Activated B cell treated with CpG ODN at 0.5 μM for 24 hours (primary cell): ENCODE data around the gene MAML3. TPM values are rescaled to one million over a fixed set of nuclear protein-coding genes. Genes with fewer than 3 reads are reported as not detected.

Source experiments
- ATAC-seq: fragments of 200-7000 bp; cut with Tn5 transposase; one replicate; pipeline ENCODE4 v1.10.0; 2021; ENCODE audit warnings: low read depth, mild to moderate bottlenecking, moderate library complexity
- CTCF ChIA-PET: fragments of 350-600 bp; sonication (Branson Sonifier 250); formaldehyde crosslinking; loops from one replicate; lab custom pipeline; 2021; ENCODE audit warnings: antibody characterized with exemption; lab: Charles Lee
- POLR2A ChIA-PET: fragments of 350-600 bp; sonication (Branson Sonifier 250); formaldehyde crosslinking; loops from one replicate; lab custom pipeline; 2021; ENCODE audit warnings: antibody characterized with exemption; lab: Charles Lee
- DNase-seq: peaks from one replicate; pipeline ENCODE4 v3.0.0; 2022
- H3K27ac Mint-ChIP-seq: one replicate; pipeline ENCODE4 v1.8.0; 2020; ENCODE audit warnings: mixed read lengths
- H3K27me3 Mint-ChIP-seq: one replicate; pipeline ENCODE4 v1.8.0; 2021; ENCODE audit warnings: mixed read lengths
- H3K36me3 Mint-ChIP-seq: one replicate; pipeline ENCODE4 v1.8.0; 2021; ENCODE audit warnings: low read depth, mixed read lengths
- H3K4me1 Mint-ChIP-seq: one replicate; pipeline ENCODE4 v1.8.0; 2021; ENCODE audit warnings: mixed read lengths
- H3K4me3 Mint-ChIP-seq: one replicate; pipeline ENCODE4 v1.8.0; 2020; ENCODE audit warnings: mild to moderate bottlenecking, mixed read lengths
- H3K9me3 Mint-ChIP-seq: one replicate; pipeline ENCODE4 v1.8.0; 2020; ENCODE audit warnings: mixed read lengths
- intact Hi-C: fragments of 100-400 bp; cut with micrococcal nuclease; formaldehyde crosslinking; loops from one replicate; pipeline ENCODE4 v1.15.1; 2024
- total RNA-seq: library from RNA; stranded (reverse); gene quantifications from 2 replicates; pipeline ENCODE4 v1.2.3, GENCODE V29; 2022
- TF ChIP-seq, protein P1 (sequence below): fragments of 200-600 bp; IDR thresholded peaks from one replicate; pipeline ENCODE4 v1.8.0; 2022; ENCODE audit warnings: antibody characterized with exemption, mild to moderate bottlenecking

The MAML3 gene
- total RNA-seq, 1 donor from 2014 or later, result 2.6 TPM

DNA sequence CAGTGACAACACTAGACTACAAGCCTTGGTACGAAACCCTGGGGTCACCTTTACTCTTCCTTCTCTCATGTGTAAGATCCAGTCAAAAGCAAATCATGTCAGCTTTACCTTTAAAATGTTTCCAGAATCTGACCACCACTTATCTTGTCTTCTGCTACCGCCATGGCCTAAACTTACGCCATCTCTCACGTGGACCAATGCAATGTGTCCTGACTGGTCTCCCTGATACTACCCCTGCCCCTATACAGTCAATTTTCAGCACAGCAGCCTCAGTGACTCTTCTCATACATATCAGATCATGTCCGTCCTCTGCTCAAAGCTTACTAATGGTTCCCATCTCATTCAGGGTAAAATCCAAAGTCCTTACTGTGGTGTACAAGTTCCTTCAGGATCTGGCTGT is 15.0 kb upstream of the MAML3 start:
- TF ChIP-seq, protein P1, sequence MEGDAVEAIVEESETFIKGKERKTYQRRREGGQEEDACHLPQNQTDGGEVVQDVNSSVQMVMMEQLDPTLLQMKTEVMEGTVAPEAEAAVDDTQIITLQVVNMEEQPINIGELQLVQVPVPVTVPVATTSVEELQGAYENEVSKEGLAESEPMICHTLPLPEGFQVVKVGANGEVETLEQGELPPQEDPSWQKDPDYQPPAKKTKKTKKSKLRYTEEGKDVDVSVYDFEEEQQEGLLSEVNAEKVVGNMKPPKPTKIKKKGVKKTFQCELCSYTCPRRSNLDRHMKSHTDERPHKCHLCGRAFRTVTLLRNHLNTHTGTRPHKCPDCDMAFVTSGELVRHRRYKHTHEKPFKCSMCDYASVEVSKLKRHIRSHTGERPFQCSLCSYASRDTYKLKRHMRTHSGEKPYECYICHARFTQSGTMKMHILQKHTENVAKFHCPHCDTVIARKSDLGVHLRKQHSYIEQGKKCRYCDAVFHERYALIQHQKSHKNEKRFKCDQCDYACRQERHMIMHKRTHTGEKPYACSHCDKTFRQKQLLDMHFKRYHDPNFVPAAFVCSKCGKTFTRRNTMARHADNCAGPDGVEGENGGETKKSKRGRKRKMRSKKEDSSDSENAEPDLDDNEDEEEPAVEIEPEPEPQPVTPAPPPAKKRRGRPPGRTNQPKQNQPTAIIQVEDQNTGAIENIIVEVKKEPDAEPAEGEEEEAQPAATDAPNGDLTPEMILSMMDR, result no peak
- H3K36me3 Mint-ChIP-seq, result no peaks in the 10 kb centered on the region
- DNase-seq (no peak), ATAC-seq (no peak)
- H3K9me3 Mint-ChIP-seq, result no peaks in the 10 kb centered on the region
- no peak overlapping the region for H3K4me3 Mint-ChIP-seq
- intact Hi-C loops, result no loop called here
- ChIA-PET CTCF (no interaction called here), POLR2A (no interaction called here)
- H3K4me1 Mint-ChIP-seq, result peaks cover 3% of the 10 kb centered on the region
- no peak overlapping the region for H3K27ac Mint-ChIP-seq
- H3K27me3 Mint-ChIP-seq, result peaks cover 17% of the 10 kb centered on the region

DNA sequence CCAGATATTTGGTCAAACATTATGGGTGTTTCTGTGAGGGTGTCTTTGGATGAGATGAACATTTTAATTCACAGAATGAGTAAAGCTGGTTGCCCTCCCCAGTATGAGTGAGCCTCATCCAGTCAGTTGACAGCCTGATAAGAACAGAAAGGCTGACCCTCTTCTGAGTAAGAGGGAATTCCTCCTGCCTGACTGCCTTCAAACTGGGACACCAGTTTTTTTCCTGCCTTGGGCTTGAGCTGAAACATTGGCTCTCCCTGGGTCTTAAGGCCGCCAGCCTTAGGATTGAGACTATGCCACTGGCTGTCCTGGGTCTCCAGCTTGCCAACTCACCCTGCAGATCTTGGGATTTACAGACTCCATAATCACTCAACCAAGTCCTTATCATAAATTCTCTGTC is 14.5 kb upstream of the MAML3 start:
- ATAC-seq (no peak), DNase-seq (no peak)
- Mint-ChIP-seq H3K4me1 (peaks cover 3% of the 10 kb centered on the region), H3K27me3 (peaks cover 19% of the 10 kb centered on the region), H3K36me3 (no peaks in the 10 kb centered on the region), H3K4me3 (no peak overlapping the region), H3K9me3 (no peaks in the 10 kb centered on the region), H3K27ac (no peak overlapping the region)
- TF ChIP-seq, protein P1, result no peak
- intact Hi-C loops, result no loop called here
- ChIA-PET POLR2A (no interaction called here), CTCF (no interaction called here)

DNA sequence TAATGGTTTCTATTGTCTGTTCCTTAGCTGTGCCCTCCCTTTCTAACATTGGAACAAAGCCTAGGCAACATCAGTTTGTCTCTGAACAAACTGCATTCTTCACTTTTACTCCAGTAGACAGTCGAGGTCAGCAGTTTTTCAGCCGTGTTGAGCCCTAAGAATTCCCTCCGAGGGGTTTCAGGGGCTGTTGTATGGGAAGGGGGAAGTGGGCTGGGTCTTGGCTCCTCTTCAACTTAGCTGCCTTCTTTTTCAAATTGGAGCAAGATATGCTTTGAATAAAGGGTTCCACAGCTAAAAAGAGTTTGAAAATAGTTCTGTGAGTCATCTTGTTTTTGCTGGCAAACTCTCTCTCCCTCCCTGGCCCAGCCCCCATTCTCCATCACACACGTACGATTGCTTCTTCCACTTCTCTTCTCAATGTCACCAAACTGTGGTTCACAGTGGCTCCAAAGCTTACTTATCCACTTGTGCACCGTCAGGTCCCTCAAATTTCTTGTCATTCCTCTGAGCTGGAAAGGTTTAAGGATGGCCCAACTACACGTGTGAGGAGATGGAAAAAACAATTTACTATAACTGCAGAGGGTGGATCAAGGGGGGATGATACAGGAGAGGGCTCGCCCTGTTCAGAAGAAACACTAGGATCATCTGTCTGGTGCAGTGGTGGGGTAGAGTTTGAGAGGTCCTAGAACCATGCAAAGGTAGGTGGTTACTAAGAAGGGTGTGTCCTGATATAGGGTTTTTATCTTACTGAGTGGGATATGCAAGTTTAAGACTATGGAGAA is 9.2 kb upstream of the MAML3 start:
- ChIA-PET CTCF (no interaction called here), POLR2A (interaction anchor here (0.5 to 0.6 kb wide), 2 partner anchors 9 to 254 kb away, joined by 3 to 6 read pairs; partner anchors contain the start of gene MAML3)
- H3K9me3 Mint-ChIP-seq, result peaks cover 2% of the 10 kb centered on the region
- TF ChIP-seq, protein P1, result no peak
- intact Hi-C loops, result no loop called here
- ATAC-seq, result no peak
- H3K4me3 Mint-ChIP-seq, result no peak overlapping the region
- H3K4me1 Mint-ChIP-seq, result peaks cover 3% of the 10 kb centered on the region
- H3K27me3 Mint-ChIP-seq, result peaks cover 42% of the 10 kb centered on the region
- H3K27ac Mint-ChIP-seq, result no peak overlapping the region
- no peak for DNase-seq
- no peaks in the 10 kb centered on the region for H3K36me3 Mint-ChIP-seq

DNA sequence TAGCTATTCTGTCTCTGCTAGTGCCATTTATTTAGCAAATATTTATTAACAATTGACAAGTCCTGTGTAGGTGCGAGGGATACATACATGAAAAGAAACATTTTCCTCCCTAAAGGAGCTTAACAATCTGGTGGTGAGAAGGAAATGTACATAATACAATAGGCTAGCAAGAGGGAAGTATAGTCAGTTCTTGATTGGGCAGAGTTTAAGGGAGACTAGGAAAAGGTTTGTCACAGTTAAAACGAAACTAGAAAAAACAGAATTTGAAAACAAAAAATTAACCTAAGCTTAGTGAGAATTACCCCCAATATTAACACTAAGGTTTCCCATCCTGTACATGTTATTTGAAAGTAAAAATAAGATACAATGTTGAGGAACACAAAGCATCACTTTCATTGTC is 8.6 kb upstream of the MAML3 start:
- intact Hi-C loops, result no loop called here
- Mint-ChIP-seq H3K27ac (no peak overlapping the region), H3K27me3 (peaks cover 39% of the 10 kb centered on the region), H3K4me1 (no peaks in the 10 kb centered on the region), H3K36me3 (no peaks in the 10 kb centered on the region), H3K4me3 (no peak overlapping the region), H3K9me3 (peaks cover 2% of the 10 kb centered on the region)
- no peak for ATAC-seq
- POLR2A ChIA-PET, result interaction anchor here (0.6 kb wide), 1 partner anchor 32 kb away, joined by 4 read pairs; no protein-coding TSS in a partner anchor
- DNase-seq, result no peak
- TF ChIP-seq, protein P1, result no peak
- CTCF ChIA-PET, result no interaction called here

DNA sequence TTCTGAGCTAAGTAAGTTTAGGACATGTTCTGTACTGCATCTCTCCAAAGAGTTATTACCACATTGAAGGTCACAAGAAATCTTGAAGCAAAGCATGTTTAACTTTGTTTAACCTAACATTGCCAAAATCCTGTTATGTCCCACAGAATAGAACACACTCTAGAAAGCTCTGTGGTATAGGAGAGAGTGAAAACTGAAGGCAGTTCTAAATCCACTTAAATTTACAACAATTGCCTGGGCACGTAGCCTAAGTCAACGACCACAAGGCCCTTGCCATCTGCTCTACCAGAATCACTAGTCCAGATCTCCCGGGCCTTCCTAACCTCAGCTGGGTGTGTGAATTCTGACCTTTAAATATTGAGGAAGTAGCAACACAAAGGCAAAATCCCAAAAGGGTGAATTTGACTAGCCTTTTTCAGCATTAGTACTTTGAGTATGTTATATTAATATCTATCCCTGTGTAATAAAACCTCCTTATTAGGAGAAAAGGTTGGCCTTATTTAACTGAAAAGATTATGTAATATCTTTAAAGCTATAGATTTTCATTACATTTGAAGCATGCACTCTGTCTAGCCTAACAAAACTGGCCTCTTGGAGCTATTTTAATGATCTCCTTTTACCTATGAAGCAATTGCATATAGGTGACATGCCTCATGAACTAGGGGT is 4.5 kb upstream of the MAML3 start:
- Mint-ChIP-seq H3K9me3 (peaks cover 2% of the 10 kb centered on the region), H3K27me3 (peaks cover 43% of the 10 kb centered on the region), H3K27ac (no peak overlapping the region), H3K36me3 (peaks cover 3% of the 10 kb centered on the region), H3K4me3 (no peak overlapping the region), H3K4me1 (peaks cover 30% of the 10 kb centered on the region)
- CTCF ChIA-PET, result interaction anchor here (0.6 to 1.7 kb wide), 4 partner anchors 10 to 424 kb away, joined by 3 to 9 read pairs (median 3); no protein-coding TSS in a partner anchor
- intact Hi-C loops, result loop anchor here (10.0 kb wide), 1 partner anchor 494 kb away; the partner anchor contains the start of gene MGST2
- TF ChIP-seq, protein P1, result no peak
- POLR2A ChIA-PET, result no interaction called here
- ATAC-seq (no peak), DNase-seq (no peak)
